HepG2 (cell line): Measurements from ENCODE around the gene ASB16. TPM values are rescaled to one million over a fixed set of nuclear protein-coding genes. Genes with fewer than 3 reads are reported as not detected.

Source experiments
- ATAC-seq: fragments of 200-7000 bp; cut with Tn5 transposase; 3 replicates; pipeline ENCODE4 v1.9.1; 2020; ENCODE audit warnings: mild to moderate bottlenecking, moderate library complexity
- BruUV-seq: library from RNA; stranded (reverse); fragments of 400-500 nt; replicated peaks from 2 replicates; lab custom pipeline; 2021; lab: Mats Ljungman, UMichigan
- CTCF ChIA-PET: fragments of 300-600 bp; formaldehyde crosslinking; extraction: SDS; loops from one replicate; lab custom pipeline; 2021; ENCODE audit warnings: low total read pairs, inconsistent platforms, low intra/inter-chr PET ratio; lab: Yijun Ruan, JAX
- POLR2A ChIA-PET: fragments of 350-600 bp; sonication (Branson Sonifier 250); formaldehyde crosslinking; loops from one replicate; lab custom pipeline; 2020; ENCODE audit warnings: antibody characterized with exemption, inconsistent platforms; lab: Yijun Ruan, JAX
- DNase-seq: peaks from one replicate; pipeline ENCODE4 v3.0.0-alpha.2; 2015; ENCODE audit warnings: low spot score
- FAIRE-seq: peaks from 3 replicates; lab custom pipeline; 2011; peaks lifted over from hg19 to GRCh38; lab: Jason Lieb, UNC
- H2AFZ ChIP-seq: one replicate; pipeline ENCODE4 v1.6.1; 2011; ENCODE audit warnings: low read length, inconsistent platforms
- H3K27ac ChIP-seq: fragments of 300-600 bp; 3 replicates; pipeline ENCODE4 v1.8.0; 2011; ENCODE audit warnings: mixed run types, mild to moderate bottlenecking, mixed read lengths, low read length, inconsistent platforms; ENCODE audit not compliant: insufficient read depth; ENCODE audit errors: extremely low read length
- H3K27me3 ChIP-seq, 2 experiments: fragments of 200-600 bp in 1 of 2; 2 replicates in 1 of 2; 3 replicates in 1 of 2; pipeline versions ENCODE4 v1.6.0 to v1.8.0; 2011; ENCODE audit warnings: low read length in 2 of 2, mild to moderate bottlenecking in 2 of 2, moderate library complexity in 2 of 2, inconsistent platforms in 1 of 2; ENCODE audit not compliant: insufficient read depth in 2 of 2, control insufficient read depth in 1 of 2
- H3K36me3 ChIP-seq, 2 experiments: fragments of 200-600 bp in 1 of 2; replicated peaks in 1 of 2; 2 replicates in 1 of 2; 3 replicates in 1 of 2; pipeline versions ENCODE4 v1.5.1 to v1.8.0; 2011; ENCODE audit warnings: low read length in 2 of 2, inconsistent platforms in 1 of 2; ENCODE audit not compliant: insufficient read depth in 2 of 2, control insufficient read depth in 1 of 2
- H3K4me1 ChIP-seq: 2 replicates; pipeline ENCODE4 v1.5.1; 2012; ENCODE audit warnings: low read length, inconsistent platforms; ENCODE audit not compliant: insufficient read depth
- H3K4me2 ChIP-seq: 2 replicates; pipeline ENCODE4 v1.6.0; 2011; ENCODE audit warnings: low read depth, low read length, inconsistent platforms
- H3K4me3 ChIP-seq, 3 experiments: fragments of 200-600 bp in 1 of 3; sonication (generic), shearing (Covaris generic) in 1 of 3; replicated peaks in 1 of 3; 2 replicates each; pipeline ENCODE4 v1.5.1; 2011 to 2016; ENCODE audit warnings: low read length in 3 of 3, inconsistent platforms in 2 of 3, low read depth in 2 of 3, mild to moderate bottlenecking in 2 of 3, control low read depth in 1 of 3, mixed read lengths in 1 of 3; ENCODE audit not compliant: insufficient read depth in 1 of 3
- H3K79me2 ChIP-seq: one replicate; pipeline ENCODE4 v1.6.1; 2011; ENCODE audit warnings: low read length, inconsistent platforms; ENCODE audit not compliant: insufficient read depth
- H3K9ac ChIP-seq: 2 replicates; pipeline ENCODE4 v1.6.0; 2011; ENCODE audit warnings: mild to moderate bottlenecking, low read depth, low read length, inconsistent platforms; ENCODE audit not compliant: insufficient read depth
- H3K9me3 ChIP-seq: 2 replicates; pipeline ENCODE4 v1.5.1; 2012; ENCODE audit warnings: mild to moderate bottlenecking, low read length
- H4K20me1 ChIP-seq: 2 replicates; pipeline ENCODE4 v1.6.0; 2011; ENCODE audit warnings: inconsistent platforms, mild to moderate bottlenecking, low read length, moderate library complexity; ENCODE audit not compliant: insufficient read depth
- GATAD1 ChIP-seq: IDR thresholded peaks from 2 replicates; pipeline ENCODE4 v1.6.1; 2016; ENCODE audit warnings: missing genetic modification reagents, missing compliant biosample characterization
- HMGXB4 ChIP-seq, 2 experiments: sonication (generic) in 1 of 2; formaldehyde crosslinking in 1 of 2; IDR thresholded peaks; 2 replicates each; pipeline versions ENCODE4 v1.4.0 to v1.6.1; 2018 to 2020; ENCODE audit warnings: missing genetic modification reagents in 2 of 2, borderline replicate concordance in 1 of 2, low read depth in 1 of 2, mild to moderate bottlenecking in 1 of 2, missing biosample characterization in 1 of 2
- HNF4G ChIP-seq, 2 experiments: sonication (generic) in 1 of 2; formaldehyde crosslinking in 1 of 2; IDR thresholded peaks; 2 replicates each; pipeline versions ENCODE4 v1.4.0 to v1.6.1; 2011 to 2020; ENCODE audit warnings: borderline replicate concordance in 2 of 2, low read depth in 2 of 2, mild to moderate bottlenecking in 2 of 2, low read length in 1 of 2, missing genetic modification reagents in 1 of 2, moderate library complexity in 1 of 2
- KDM3A ChIP-seq: IDR thresholded peaks from 2 replicates; pipeline ENCODE4 v1.6.1; 2018; ENCODE audit warnings: low read depth, missing compliant biosample characterization
- MAF1 ChIP-seq: sonication (generic); formaldehyde crosslinking; IDR thresholded peaks from 2 replicates; pipeline ENCODE4 v1.5.0; 2020; ENCODE audit warnings: missing genetic modification reagents, borderline replicate concordance
- MAFF ChIP-seq: IDR thresholded peaks from 2 replicates; pipeline ENCODE4 v1.6.1; 2011; ENCODE audit warnings: low read depth, low read length, improper control_type of control experiment
- MTA1 ChIP-seq: sonication (generic); formaldehyde crosslinking; IDR thresholded peaks from 2 replicates; pipeline ENCODE4 v1.4.0; 2020; ENCODE audit warnings: missing genetic modification reagents, mild to moderate bottlenecking, borderline replicate concordance
- RNF2 ChIP-seq: fragments of 450-650 bp; conservative IDR thresholded peaks from 2 replicates; pipeline ENCODE4 v1.6.1; 2016; ENCODE audit warnings: low read depth
- SNAPC2 ChIP-seq: sonication (generic); formaldehyde crosslinking; IDR thresholded peaks from 2 replicates; pipeline ENCODE4 v1.8.1; 2022; ENCODE audit warnings: mild to moderate bottlenecking, missing genetic modification reagents
- SP5 ChIP-seq: IDR thresholded peaks from 2 replicates; pipeline ENCODE4 v1.6.1; 2016; ENCODE audit warnings: low read depth, borderline replicate concordance
- TBX2 ChIP-seq: sonication (generic); formaldehyde crosslinking; IDR thresholded peaks from 2 replicates; pipeline ENCODE4 v1.5.0; 2020; ENCODE audit warnings: missing genetic modification reagents, mild to moderate bottlenecking, borderline replicate concordance
- THYN1 ChIP-seq: sonication (generic); formaldehyde crosslinking; IDR thresholded peaks from 2 replicates; pipeline ENCODE4 v1.8.1; 2023; ENCODE audit warnings: low read depth, mild to moderate bottlenecking, moderate library complexity, missing genetic modification reagents, borderline replicate concordance
- ZNF550 ChIP-seq: sonication (generic); formaldehyde crosslinking; IDR thresholded peaks from 2 replicates; pipeline ENCODE4 v1.4.0; 2020; ENCODE audit warnings: mild to moderate bottlenecking, missing genetic modification reagents, borderline replicate concordance
- ZNF75D ChIP-seq: sonication (generic); formaldehyde crosslinking; IDR thresholded peaks from 2 replicates; pipeline ENCODE4 v1.8.1; 2023; ENCODE audit warnings: missing genetic modification reagents, mild to moderate bottlenecking, borderline replicate concordance
- ZNF770 ChIP-seq: sonication (generic); formaldehyde crosslinking; IDR thresholded peaks from 2 replicates; pipeline ENCODE4 v1.5.0; 2020; ENCODE audit warnings: mild to moderate bottlenecking, missing genetic modification reagents
- ZSCAN31 ChIP-seq: sonication (generic); formaldehyde crosslinking; IDR thresholded peaks from 2 replicates; pipeline ENCODE4 v1.5.0; 2020; ENCODE audit warnings: low read depth, mild to moderate bottlenecking, missing genetic modification reagents
- WGBS: methylation state at CpG from one replicate; pipeline ENCODE4 v1.1.6; 2017; ENCODE audit warnings: low lambda C conversion rate; 5-methylcytosine and 5-hydroxymethylcytosine counted together
- in situ Hi-C: cut with HindIII; loops from 2 replicates; pipeline ENCODE4 v1.10.0; 2017; ENCODE audit warnings: low pct_unique_long_range_greater_than_20kb; ENCODE audit not compliant: extremely low pct_ligation_motif_present
- intact Hi-C: fragments of 100-400 bp; cut with micrococcal nuclease; formaldehyde crosslinking; loops from one replicate; pipeline ENCODE4 v1.10.0; 2022; ENCODE audit not compliant: unreplicated experiment
- polyA plus RNA-seq, 8 experiments: library from polyadenylated mRNA; depleted of rRNA in 3 of 8; stranded (reverse) in 7 of 8; unstranded in 1 of 8; fragments of >200 nt; fragmentation: Illumina TruSeq in 4 of 8; extraction: Trizol in 4 of 8; gene quantifications; 2 replicates each; pipeline versions ENCODE4 v1.2.1 to v1.2.3, GENCODE V29; 2011 to 2016; ENCODE audit warnings: low read depth in 4 of 8, missing spikeins in 1 of 8, mixed read lengths in 1 of 8; ENCODE audit not compliant: insufficient read depth in 1 of 8
- total RNA-seq, 5 experiments: library from RNA; depleted of rRNA; stranded (reverse); fragments of >200 nt; fragmentation: Illumina TruSeq; extraction: Trizol; gene quantifications; 2 replicates each; pipeline ENCODE4 v1.2.3, GENCODE V29; 2016; ENCODE audit warnings: low read depth in 1 of 5

The ASB16 gene
- total and polyA plus RNA-seq, 2 of the 13 experiments (the other 11 are each of a cell fraction or from before 2014, with no cell fraction given), result 0.07 TPM; not detected in 1

- TF ChIP-seq HMGXB4 (CRISPR knock-in tag; IDR thresholded peaks at IDR 0.05; ENCODE audit: borderline replicate concordance in 1 of 2, low read depth in 1 of 2), result 0 out of 4 replicates have a peak, but pooled peaks of 1 of the 2 experiments have one; percentile 17
- TF ChIP-seq, all 625 proteins: peak for 5
Observed at GRCh38 chr17:44121997-44122815, 48.3 kb upstream of the ASB16 start (continued).

GRCh38 chr17:44122816-44123355, 47.6 kb upstream of the ASB16 start:
- intact Hi-C loops (loop anchor here (1.0 to 5.0 kb wide), 2 partner anchors 18 to 44 kb away; partner anchors contain the start of gene HROB), in situ Hi-C loops (loop anchor here (5.0 kb wide), 1 partner anchor 41 kb away; no protein-coding TSS in a partner anchor)
- Histone ChIP-seq H3K9ac (peak overlapping the region; percentile 87), H4K20me1 (peaks cover 32% of the 10 kb centered on the region; the same call in 1 of the 2 replicates), H3K4me2 (peak overlapping the region; percentile 88), H3K9me3 (no peaks in the 10 kb centered on the region), H3K36me3 (no peaks in the 10 kb centered on the region), H3K4me3 (peak overlapping the region; percentile 77 to 97 (median 80)), H2AFZ (no peak overlapping the region), H3K4me1 (peaks cover 46% of the 10 kb centered on the region), H3K27me3 (peaks cover 2 to 11% of the 10 kb centered on the region in 2 experiments; a peak in 2 of 5 replicates), H3K79me2 (peaks cover 3% of the 10 kb centered on the region), H3K27ac (no peak overlapping the region)
- WGBS, result 14% methylated on average over 17 of the region's 32 CpGs
- CTCF ChIA-PET, result interaction anchor here (1.1 to 2.5 kb wide), 5 partner anchors 8 to 39 kb away, joined by 3 to 21 read pairs (median 4); partner anchors contain the start of gene HROB
- no TSS peak for BruUV-seq
- POLR2A ChIA-PET, result interaction anchor here (0.5 to 4.1 kb wide), 23 partner anchors 7 to 223 kb away, joined by 3 to 83 read pairs (median 8); partner anchors contain the start of genes ATXN7L3, G6PC3, TMEM101 and TMUB2
- FAIRE-seq (no peak), DNase-seq (no peak), ATAC-seq (no peak)
- TF ChIP-seq ZNF550 (CRISPR knock-in tag), result no peak
- TF ChIP-seq THYN1 (CRISPR knock-in tag), result no peak
- TF ChIP-seq ZSCAN31, result 0 out of 2 replicates have a peak, but pooled peaks have one; percentile 17
- no peak for TF ChIP-seq MAFF
- no peak for TF ChIP-seq MTA1
- TF ChIP-seq GATAD1, result no peak
- no peak for TF ChIP-seq SP5 (CRISPR knock-in tag)
- TF ChIP-seq HNF4G (IDR thresholded peaks at IDR 0.05; ENCODE audit: borderline replicate concordance, low read depth, low read length), result no peak
- TF ChIP-seq HNF4G (CRISPR knock-in tag; IDR thresholded peaks at IDR 0.05; ENCODE audit: borderline replicate concordance, low read depth), result peak; percentile 22; the same call in 1 of the 2 replicates
- TF ChIP-seq RNF2, result no peak
- no peak for TF ChIP-seq SNAPC2 (CRISPR knock-in tag)
- no peak for TF ChIP-seq ZNF770
- peak; percentile 18; the same call in 1 of the 2 replicates for TF ChIP-seq TBX2 (CRISPR knock-in tag)
- TF ChIP-seq ZNF75D, result no peak
- no peak for TF ChIP-seq KDM3A
- no peak for TF ChIP-seq MAF1 (CRISPR knock-in tag)
